ENCODE measurements around the gene DEAF1. TPM values are rescaled to one million over a fixed set of nuclear protein-coding genes. Genes with fewer than 3 reads are reported as not detected.
A peak's percentile ranks its signal among the peaks of the same experiment; 100 is the strongest.

DEAF1 gene
- total and polyA plus RNA-seq, 2 of the 13 experiments (the other 11 are each of a cell fraction or from before 2014, with no cell fraction given), result 22.3 to 29.6 TPM

- TF ChIP-seq ZBTB42 (CRISPR knock-in tag; IDR thresholded peaks at IDR 0.05) (no peak), HDAC2 (CRISPR knock-in tag; IDR thresholded peaks at IDR 0.05) (no peak), ZNF143 (CRISPR knock-in tag; IDR thresholded peaks at IDR 0.05) (no peak)
Observed at GRCh38 chr11:720017-720641, 25.1 kb upstream of the DEAF1 start (continued).

- POLR2A ChIA-PET, result interaction anchor here (1.6 to 12.6 kb wide), 2 partner anchors 14 to 24 kb away, joined by 3 to 203 read pairs; partner anchors contain the start of genes EPS8L2 and TMEM80
- WGBS (ENCODE audit: low lambda C conversion rate), result 96% methylated on average over 29 of the region's 34 CpGs
- H3K79me2 ChIP-seq (ENCODE audit: insufficient read depth, low read length), result peaks cover 18% of the 10 kb centered on the region
- H3K4me3 ChIP-seq (replicated peaks in 1 of 3; ENCODE audit: insufficient read depth in 1 of 3, low read depth in 2 of 3, low read length in 3 of 3), result no peak overlapping the region
- no peak overlapping the region for H3K4me2 ChIP-seq (ENCODE audit: low read depth, low read length)
- ATAC-seq (no peak), DNase-seq (ENCODE audit: low spot score) (no peak), FAIRE-seq (no peak)
- BruUV-seq (replicated peaks), result no TSS peak
- H3K4me1 ChIP-seq (ENCODE audit: insufficient read depth, low read length), result peaks cover 20% of the 10 kb centered on the region
- in situ Hi-C loops (cut with HindIII; ENCODE audit: extremely low pct_ligation_motif_present, low pct_unique_long_range_greater_than_20kb) (no loop called here), intact Hi-C loops (cut with micrococcal nuclease; ENCODE audit: unreplicated experiment) (no loop called here)
- CTCF ChIA-PET (ENCODE audit: low intra/inter-chr PET ratio, low total read pairs), result no interaction called here
- peaks cover 12% of the 10 kb centered on the region; the same call in 1 of the 2 replicates for H4K20me1 ChIP-seq (ENCODE audit: insufficient read depth, low read length)
- no peaks in the 10 kb centered on the region for H3K9me3 ChIP-seq (ENCODE audit: low read length)
- H3K9ac ChIP-seq (ENCODE audit: insufficient read depth, low read depth, low read length), result no peak overlapping the region
- peaks cover 20 to 49% of the 10 kb centered on the region in 2 experiments for H3K36me3 ChIP-seq (replicated peaks in 1 of 2; ENCODE audit: control insufficient read depth in 1 of 2, insufficient read depth in 2 of 2, low read length in 2 of 2)
- no peak overlapping the region for H3K27ac ChIP-seq (ENCODE audit: extremely low read length, insufficient read depth, low read length)
- no peaks in the 10 kb centered on the region for H3K27me3 ChIP-seq (ENCODE audit: control insufficient read depth in 1 of 2, insufficient read depth in 2 of 2, low read length in 2 of 2)
- no peak overlapping the region for H2AFZ ChIP-seq (ENCODE audit: low read length)
- TF ChIP-seq ZNF670 (CRISPR knock-in tag; IDR thresholded peaks at IDR 0.05; ENCODE audit: borderline replicate concordance) (no peak), TERF1 (CRISPR knock-in tag; IDR thresholded peaks at IDR 0.05) (no peak), ZNF687 (CRISPR knock-in tag; IDR thresholded peaks at IDR 0.05) (peak; percentile 8; the same call in 1 of the 2 replicates), SP5 (CRISPR knock-in tag; IDR thresholded peaks at IDR 0.05; ENCODE audit: borderline replicate concordance, low read depth) (no peak), PRDM10 (CRISPR knock-in tag; IDR thresholded peaks at IDR 0.05; ENCODE audit: low read depth) (no peak), ZFP91 (CRISPR knock-in tag; IDR thresholded peaks at IDR 0.05; ENCODE audit: borderline replicate concordance) (peak; percentile 20; the same call in 1 of the 2 replicates)
Observed at GRCh38 chr11:719214-720016, 24.4 kb upstream of the DEAF1 start.
